ENCODE data around the gene ZNF454.

ZNF454 gene

DNA sequence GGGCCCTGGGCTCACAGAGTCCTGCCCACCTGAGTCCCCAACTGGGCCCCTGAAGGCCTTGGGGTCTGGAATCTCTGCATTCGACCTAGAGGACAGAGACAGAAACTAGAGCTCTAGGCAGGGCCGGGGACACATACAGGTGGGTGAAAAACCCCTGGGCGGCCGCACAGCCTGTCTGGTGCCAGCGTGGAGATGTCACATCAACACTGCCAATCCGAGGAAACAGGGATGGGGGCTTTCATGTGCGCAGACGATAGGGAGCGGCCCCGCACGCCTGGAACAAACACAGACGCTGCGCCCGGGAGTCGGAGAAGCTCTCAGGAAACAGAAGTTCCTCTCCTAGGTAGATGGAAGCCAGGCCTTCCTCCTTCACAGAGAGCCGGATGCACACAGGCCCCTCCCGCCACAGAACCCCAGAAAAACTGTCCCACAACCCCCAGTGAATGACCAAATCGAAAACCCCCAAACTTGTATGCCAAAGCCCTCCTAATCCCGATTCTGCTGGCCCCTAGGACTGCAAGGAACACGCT is 52.3 kb downstream of the ZNF454 start:
- DNase-seq (ENCODE audit: low read depth) = no peak

DNA sequence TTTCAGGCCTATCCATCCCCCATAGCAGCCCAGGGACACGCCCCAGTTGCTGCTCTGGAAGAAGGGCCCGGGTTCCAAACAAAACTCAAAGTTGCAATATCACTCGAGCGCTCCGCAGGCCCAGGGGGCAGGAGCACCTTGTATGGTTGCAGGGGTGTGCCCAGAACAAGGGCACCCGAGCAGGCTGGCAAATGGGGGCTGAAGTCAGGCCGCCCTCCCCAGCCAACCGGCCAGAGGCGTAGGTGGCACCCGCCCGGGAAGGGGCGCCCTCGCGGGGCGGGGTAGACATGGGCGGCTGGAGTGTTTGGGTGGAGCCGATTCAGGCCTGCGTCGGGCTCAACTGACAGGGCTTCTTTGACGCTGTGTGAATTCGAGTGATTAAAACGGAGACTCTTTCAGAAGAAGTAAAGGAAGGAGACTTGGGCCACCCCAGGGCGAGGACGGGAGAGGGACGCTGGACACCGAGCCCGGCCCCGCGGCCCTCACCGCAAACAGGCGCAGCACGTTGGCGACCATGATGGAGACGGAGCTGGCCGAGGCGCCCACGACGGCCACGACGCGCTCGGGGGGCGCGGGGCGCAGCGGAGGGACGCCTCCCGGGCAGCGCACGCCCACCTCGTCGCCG is 53.1 kb downstream of the ZNF454 start:
- no peak for DNase-seq (ENCODE audit: low read depth)

DNA sequence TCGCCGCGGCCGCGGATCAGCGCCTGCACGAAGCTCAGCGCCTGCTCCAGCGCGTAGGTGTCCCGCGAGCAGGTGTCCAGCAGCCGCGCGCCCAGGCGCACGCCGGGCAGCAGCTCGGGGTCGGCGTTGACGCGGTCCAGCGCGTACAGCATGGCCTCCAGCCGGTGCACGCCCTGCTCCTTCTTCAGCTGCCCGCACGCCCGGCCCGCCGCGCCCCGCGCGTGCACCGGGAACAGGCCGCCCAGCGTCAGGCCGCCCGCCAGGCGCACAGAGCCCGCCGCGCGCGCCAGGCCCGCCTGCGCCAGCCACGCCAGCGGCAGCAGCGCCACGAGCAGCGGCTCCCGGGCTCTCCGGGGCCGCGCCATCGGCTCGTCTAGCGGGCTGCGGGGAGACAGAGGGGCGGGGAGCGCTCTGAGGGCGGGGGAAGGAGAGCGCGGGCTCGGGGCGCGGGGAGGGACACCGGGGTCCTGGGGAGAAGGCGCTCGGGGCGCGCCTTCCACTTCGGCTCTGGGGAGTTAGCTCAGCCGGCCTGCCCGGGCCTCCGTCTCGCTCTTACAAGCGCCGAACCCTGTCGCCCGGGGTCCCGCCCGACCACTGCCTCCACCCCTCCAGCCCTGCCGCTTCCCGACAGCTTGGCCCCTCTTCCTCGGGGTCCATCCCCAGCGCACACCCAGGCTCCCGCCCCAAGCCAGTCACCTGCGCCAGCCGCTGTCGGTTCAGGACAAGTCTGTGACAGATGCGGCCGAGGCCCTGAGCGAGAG is 53.8 kb downstream of the ZNF454 start, which contains the start of gene GRM6:
Gene GRM6, minus strand, starts transcription at position 741 of the 761 bp plus-strand sequence. Its CDS starts 376 bp downstream, at position 365.
- DNase-seq (ENCODE audit: low read depth) = no peak

DNA sequence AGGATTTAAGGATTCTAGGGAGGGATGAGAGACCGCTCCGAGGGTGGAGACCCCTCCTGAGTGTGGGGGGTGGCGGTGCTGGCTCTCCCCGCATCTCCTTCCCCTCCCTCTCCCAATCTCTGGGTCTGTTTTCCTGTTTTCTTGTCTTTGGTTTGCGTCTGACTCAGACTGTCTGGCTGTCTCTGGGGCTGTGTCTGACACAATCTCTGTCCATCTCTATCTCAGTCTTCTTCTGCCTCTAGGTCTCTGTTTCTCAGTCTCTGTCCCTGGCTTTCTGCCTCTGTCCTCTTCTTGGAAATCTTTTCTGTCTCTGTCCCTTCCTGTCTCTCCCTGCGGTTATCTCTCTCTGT is 54.3 kb downstream of the ZNF454 start:
- DNase-seq (ENCODE audit: low read depth) = no peak

DNA sequence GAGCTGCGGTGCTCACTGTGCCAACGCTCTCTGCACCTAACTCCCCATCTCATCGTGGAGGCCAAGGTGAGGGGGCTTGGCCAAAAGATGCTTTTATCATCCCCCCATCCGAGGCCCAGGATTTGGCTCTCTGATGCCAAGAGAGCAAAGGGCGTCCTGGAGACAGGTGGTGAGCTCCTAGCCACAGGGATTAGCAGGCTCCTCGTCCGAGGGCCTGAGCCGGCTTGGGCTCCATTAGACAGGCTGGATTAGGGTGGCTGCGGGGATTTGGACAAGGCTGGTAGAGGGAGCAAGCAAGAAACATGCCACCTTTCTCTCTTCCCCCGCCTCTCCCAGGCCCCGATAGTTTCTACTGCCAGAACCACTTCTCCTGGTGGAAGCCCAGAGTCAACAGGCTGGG is 55.2 kb downstream of the ZNF454 start:
- DNase-seq (ENCODE audit: low read depth) = no peak

DNA sequence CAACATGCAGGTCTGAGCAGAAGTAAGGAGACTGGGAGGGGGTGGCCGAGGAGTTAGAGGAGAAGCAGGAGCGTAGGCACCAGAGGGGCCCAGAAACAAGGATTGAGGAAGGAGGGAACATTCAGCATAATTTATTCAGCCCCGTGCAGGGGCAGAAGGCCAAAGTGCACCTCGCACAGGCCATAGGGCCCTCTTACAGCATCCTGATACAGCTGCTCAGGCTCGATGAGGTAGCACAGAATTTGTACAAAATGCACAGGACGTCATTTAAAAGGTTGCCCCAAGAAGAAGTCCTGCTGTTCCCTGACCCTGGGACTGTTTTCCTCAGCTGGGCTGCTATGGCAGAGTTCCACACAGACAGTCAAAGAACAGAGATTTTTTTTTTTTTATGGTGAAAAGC is 56.2 kb downstream of the ZNF454 start:
- no peak for DNase-seq (ENCODE audit: low read depth)

DNA sequence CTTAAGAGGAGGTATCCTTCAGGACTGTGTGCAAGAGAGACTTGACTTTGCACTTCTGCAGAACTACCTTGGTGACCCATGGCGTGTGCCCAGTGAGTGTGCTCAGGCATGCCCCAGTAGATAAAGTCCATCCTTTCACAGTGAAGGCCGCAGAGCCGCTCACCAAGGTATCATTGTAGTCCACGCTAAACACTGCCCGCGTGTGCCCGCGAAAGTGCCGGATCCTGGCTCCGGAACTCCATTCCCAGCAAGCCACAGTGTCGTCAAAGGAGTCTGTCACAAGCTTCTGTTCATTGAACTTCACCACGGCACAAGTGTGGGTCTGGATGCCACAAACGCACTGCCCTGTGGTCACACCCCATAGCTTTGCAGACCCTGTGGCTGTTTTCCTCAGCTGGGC is 57.4 kb downstream of the ZNF454 start:
- no peak for DNase-seq (ENCODE audit: low read depth)

DNA sequence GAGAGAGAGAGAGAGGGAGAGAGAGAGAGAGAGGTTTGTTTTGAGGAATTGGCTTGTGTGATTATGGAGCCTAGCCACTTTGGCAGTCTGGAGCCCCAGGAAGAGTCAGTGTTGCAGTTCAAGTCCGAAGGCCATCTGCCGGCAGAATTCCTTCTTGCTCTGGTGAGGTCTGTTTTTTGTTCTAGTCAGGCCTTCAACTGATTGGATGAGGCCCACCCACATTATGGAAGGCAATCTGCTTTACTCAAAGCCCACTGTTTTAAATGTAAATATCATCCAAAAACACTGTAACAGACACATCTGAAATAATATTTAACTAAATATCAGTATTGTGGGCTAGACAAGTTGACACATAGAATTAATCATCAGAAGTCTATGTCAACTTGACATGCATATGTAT is 65.6 kb downstream of the ZNF454 start:
- no peak for DNase-seq (ENCODE audit: low read depth)

DNA sequence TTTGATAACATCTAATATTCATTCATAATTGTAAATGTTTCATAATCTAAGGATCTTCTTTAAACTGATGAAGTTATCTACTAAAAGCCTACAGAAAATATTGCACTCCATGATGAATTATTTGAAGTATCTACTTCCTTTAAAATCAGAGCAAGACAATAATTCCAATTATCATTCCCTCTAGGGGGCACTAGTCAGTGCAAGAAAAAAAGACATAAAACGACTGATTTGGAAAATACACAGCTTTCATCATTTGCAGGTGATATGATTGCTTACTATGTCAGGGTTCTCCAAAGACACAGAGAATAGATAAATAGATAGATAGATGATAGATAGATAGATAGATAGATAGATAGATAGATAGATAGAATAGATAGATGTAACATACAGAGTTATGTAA is 67.7 kb downstream of the ZNF454 start:
- DNase-seq (ENCODE audit: low read depth) = no peak
